HepG2 (cell line): ENCODE measurements around the gene GNG13. TPM values are rescaled to one million over a fixed set of nuclear protein-coding genes. Genes with fewer than 3 reads are reported as not detected.
A peak's percentile ranks its signal among the peaks of the same experiment; 100 is the strongest.

Experiments used
- ATAC-seq: fragments of 200-7000 bp; cut with Tn5 transposase; 3 replicates; pipeline ENCODE4 v1.9.1; 2020; ENCODE audit warnings: mild to moderate bottlenecking, moderate library complexity
- BruUV-seq: library from RNA; stranded (reverse); fragments of 400-500 nt; replicated peaks from 2 replicates; lab custom pipeline; 2021; lab: Mats Ljungman, UMichigan
- CTCF ChIA-PET: fragments of 300-600 bp; formaldehyde crosslinking; extraction: SDS; loops from one replicate; lab custom pipeline; 2021; ENCODE audit warnings: low total read pairs, inconsistent platforms, low intra/inter-chr PET ratio; lab: Yijun Ruan, JAX
- POLR2A ChIA-PET: fragments of 350-600 bp; sonication (Branson Sonifier 250); formaldehyde crosslinking; loops from one replicate; lab custom pipeline; 2020; ENCODE audit warnings: antibody characterized with exemption, inconsistent platforms; lab: Yijun Ruan, JAX
- DNase-seq: peaks from one replicate; pipeline ENCODE4 v3.0.0-alpha.2; 2015; ENCODE audit warnings: low spot score
- FAIRE-seq: peaks from 3 replicates; lab custom pipeline; 2011; peaks lifted over from hg19 to GRCh38; lab: Jason Lieb, UNC
- H2AFZ ChIP-seq: one replicate; pipeline ENCODE4 v1.6.1; 2011; ENCODE audit warnings: low read length, inconsistent platforms
- H3K27ac ChIP-seq: fragments of 300-600 bp; 3 replicates; pipeline ENCODE4 v1.8.0; 2011; ENCODE audit warnings: mixed run types, mild to moderate bottlenecking, mixed read lengths, low read length, inconsistent platforms; ENCODE audit not compliant: insufficient read depth; ENCODE audit errors: extremely low read length
- H3K27me3 ChIP-seq, 2 experiments: fragments of 200-600 bp in 1 of 2; 2 replicates in 1 of 2; 3 replicates in 1 of 2; pipeline versions ENCODE4 v1.6.0 to v1.8.0; 2011; ENCODE audit warnings: low read length in 2 of 2, mild to moderate bottlenecking in 2 of 2, moderate library complexity in 2 of 2, inconsistent platforms in 1 of 2; ENCODE audit not compliant: insufficient read depth in 2 of 2, control insufficient read depth in 1 of 2
- H3K36me3 ChIP-seq, 2 experiments: fragments of 200-600 bp in 1 of 2; replicated peaks in 1 of 2; 2 replicates in 1 of 2; 3 replicates in 1 of 2; pipeline versions ENCODE4 v1.5.1 to v1.8.0; 2011; ENCODE audit warnings: low read length in 2 of 2, inconsistent platforms in 1 of 2; ENCODE audit not compliant: insufficient read depth in 2 of 2, control insufficient read depth in 1 of 2
- H3K4me1 ChIP-seq: 2 replicates; pipeline ENCODE4 v1.5.1; 2012; ENCODE audit warnings: low read length, inconsistent platforms; ENCODE audit not compliant: insufficient read depth
- H3K4me2 ChIP-seq: 2 replicates; pipeline ENCODE4 v1.6.0; 2011; ENCODE audit warnings: low read depth, low read length, inconsistent platforms
- H3K4me3 ChIP-seq, 3 experiments: fragments of 200-600 bp in 1 of 3; sonication (generic), shearing (Covaris generic) in 1 of 3; replicated peaks in 1 of 3; 2 replicates each; pipeline ENCODE4 v1.5.1; 2011 to 2016; ENCODE audit warnings: low read length in 3 of 3, inconsistent platforms in 2 of 3, low read depth in 2 of 3, mild to moderate bottlenecking in 2 of 3, control low read depth in 1 of 3, mixed read lengths in 1 of 3; ENCODE audit not compliant: insufficient read depth in 1 of 3
- H3K79me2 ChIP-seq: one replicate; pipeline ENCODE4 v1.6.1; 2011; ENCODE audit warnings: low read length, inconsistent platforms; ENCODE audit not compliant: insufficient read depth
- H3K9ac ChIP-seq: 2 replicates; pipeline ENCODE4 v1.6.0; 2011; ENCODE audit warnings: mild to moderate bottlenecking, low read depth, low read length, inconsistent platforms; ENCODE audit not compliant: insufficient read depth
- H3K9me3 ChIP-seq: 2 replicates; pipeline ENCODE4 v1.5.1; 2012; ENCODE audit warnings: mild to moderate bottlenecking, low read length
- H4K20me1 ChIP-seq: 2 replicates; pipeline ENCODE4 v1.6.0; 2011; ENCODE audit warnings: inconsistent platforms, mild to moderate bottlenecking, low read length, moderate library complexity; ENCODE audit not compliant: insufficient read depth
- AGO2 ChIP-seq: fragments of 200-400 bp; formaldehyde crosslinking; optimal IDR thresholded peaks from 2 replicates; pipeline ENCODE3; 2017; ENCODE audit warnings: mild to moderate bottlenecking, low read depth, low read length, moderate library complexity
- NCOA2 ChIP-seq: sonication (generic); formaldehyde crosslinking; IDR thresholded peaks from 2 replicates; pipeline ENCODE4 v1.8.0; 2022; ENCODE audit warnings: inconsistent platforms
- NFKB2 ChIP-seq: sonication (generic); formaldehyde crosslinking; IDR thresholded peaks from 2 replicates; pipeline ENCODE4 v1.4.0; 2020; ENCODE audit warnings: missing genetic modification reagents, borderline replicate concordance
- SMYD3 ChIP-seq: sonication (generic); formaldehyde crosslinking; IDR thresholded peaks from 2 replicates; pipeline ENCODE4 v1.8.1; 2023; ENCODE audit warnings: mild to moderate bottlenecking, missing genetic modification reagents
- ZBTB33 ChIP-seq: sonication (generic); formaldehyde crosslinking; IDR thresholded peaks from 2 replicates; pipeline ENCODE4 v1.4.0; 2020; ENCODE audit warnings: missing genetic modification reagents
- ZBTB38 ChIP-seq: sonication (generic); formaldehyde crosslinking; IDR thresholded peaks from 2 replicates; pipeline ENCODE4 v1.5.1; 2020; ENCODE audit warnings: mild to moderate bottlenecking, missing genetic modification reagents
- ZBTB43 ChIP-seq: sonication (generic); formaldehyde crosslinking; conservative IDR thresholded peaks from 2 replicates; pipeline ENCODE4 v1.4.0; 2020; ENCODE audit warnings: missing genetic modification reagents
- ZGPAT ChIP-seq: IDR thresholded peaks from 2 replicates; pipeline ENCODE4 v1.6.1; 2016; ENCODE audit warnings: mild to moderate bottlenecking
- ZNF18 ChIP-seq: sonication (generic); formaldehyde crosslinking; IDR thresholded peaks from 2 replicates; pipeline ENCODE4 v1.8.0; 2022; ENCODE audit warnings: mild to moderate bottlenecking, missing genetic modification reagents; ENCODE audit not compliant: insufficient replicate concordance
- ZNF768 ChIP-seq: sonication (generic); formaldehyde crosslinking; IDR thresholded peaks from 2 replicates; pipeline ENCODE4 v1.4.0; 2020; ENCODE audit warnings: missing genetic modification reagents
- WGBS: methylation state at CpG from one replicate; pipeline ENCODE4 v1.1.6; 2017; ENCODE audit warnings: low lambda C conversion rate; 5-methylcytosine and 5-hydroxymethylcytosine counted together
- in situ Hi-C: cut with HindIII; loops from 2 replicates; pipeline ENCODE4 v1.10.0; 2017; ENCODE audit warnings: low pct_unique_long_range_greater_than_20kb; ENCODE audit not compliant: extremely low pct_ligation_motif_present
- intact Hi-C: fragments of 100-400 bp; cut with micrococcal nuclease; formaldehyde crosslinking; loops from one replicate; pipeline ENCODE4 v1.10.0; 2022; ENCODE audit not compliant: unreplicated experiment
- polyA plus RNA-seq, 8 experiments: library from polyadenylated mRNA; depleted of rRNA in 3 of 8; stranded (reverse) in 7 of 8; unstranded in 1 of 8; fragments of >200 nt; fragmentation: Illumina TruSeq in 4 of 8; extraction: Trizol in 4 of 8; gene quantifications; 2 replicates each; pipeline versions ENCODE4 v1.2.1 to v1.2.3, GENCODE V29; 2011 to 2016; ENCODE audit warnings: low read depth in 4 of 8, missing spikeins in 1 of 8, mixed read lengths in 1 of 8; ENCODE audit not compliant: insufficient read depth in 1 of 8
- total RNA-seq, 5 experiments: library from RNA; depleted of rRNA; stranded (reverse); fragments of >200 nt; fragmentation: Illumina TruSeq; extraction: Trizol; gene quantifications; 2 replicates each; pipeline ENCODE4 v1.2.3, GENCODE V29; 2016; ENCODE audit warnings: low read depth in 1 of 5

Gene GNG13
- total and polyA plus RNA-seq, 2 of the 13 experiments (the other 11 are each of a cell fraction or from before 2014, with no cell fraction given) = not detected

GRCh38 chr16:785563-786535 lies 14.7 kb downstream of the GNG13 start (continued):
- TF ChIP-seq ZBTB38 (0 out of 2 replicates have a peak, but pooled peaks have one; percentile 57), ZBTB33 (peak; percentile 89), NFKB2 (CRISPR knock-in tag) (peak; percentile 45; the same call in 1 of the 2 replicates)

GRCh38 chr16:784431-784830 lies 16.1 kb downstream of the GNG13 start:
- in situ Hi-C loops = no loop called here
- intact Hi-C loops = no loop called here
- WGBS = no CpG with 5 or more reads among the region's 19 CpGs

More at GRCh38 chr16:784431-784830, 16.1 kb downstream of the GNG13 start:
- Histone ChIP-seq H3K4me2 (no peak overlapping the region), H3K36me3 (0 out of 5 replicates have a peak, but pooled peaks cover 0 to 6% of the 10 kb centered on the region in 2 experiments), H3K4me3 (no peak overlapping the region), H3K9me3 (no peaks in the 10 kb centered on the region), H3K27me3 (peaks cover 11 to 36% of the 10 kb centered on the region in 2 experiments; a peak in 4 of 5 replicates), H3K9ac (no peak overlapping the region), H3K79me2 (peaks cover 3% of the 10 kb centered on the region), H3K4me1 (peaks cover 11% of the 10 kb centered on the region), H2AFZ (no peak overlapping the region), H4K20me1 (no peaks in the 10 kb centered on the region), H3K27ac (no peak overlapping the region)
- TF ChIP-seq NCOA2 (CRISPR knock-in tag) (no peak), SMYD3 (CRISPR knock-in tag) (no peak), AGO2 (peak; percentile 50), ZNF18 (CRISPR knock-in tag) (no peak), ZBTB43 (CRISPR knock-in tag) (no peak), ZGPAT (CRISPR knock-in tag) (no peak), ZNF768 (CRISPR knock-in tag) (no peak)
- no peak for ATAC-seq
- no peak for DNase-seq
- FAIRE-seq = no peak
- ChIA-PET POLR2A (interaction anchor here (0.9 to 2.0 kb wide), 2 partner anchors 23 to 72 kb away, joined by 3 to 5 read pairs; partner anchors contain the start of gene MSLN), CTCF (interaction anchor here (2.2 kb wide), 1 partner anchor 72 kb away, joined by 13 read pairs; no protein-coding TSS in a partner anchor)
- BruUV-seq = no TSS peak
